Subcutaneous abdominal adipose tissue (tissue), 5 donors: ENCODE results near the gene VAPB.

Experiments
- H3K27ac ChIP-seq: one replicate; pipeline ENCODE4 v1.7.0; 2013; ENCODE audit warnings: low read depth, mild to moderate bottlenecking, inconsistent platforms, low read length, moderate library complexity
- H3K27me3 ChIP-seq, 5 donors: one replicate each; pipeline ENCODE4 v1.7.0; 2013; ENCODE audit warnings: low read length in 5 of 5, inconsistent platforms in 1 of 5; ENCODE audit not compliant: control insufficient read depth in 5 of 5, insufficient read depth in 4 of 5
- H3K36me3 ChIP-seq, 5 donors: one replicate each; pipeline ENCODE4 v1.7.0; 2013; ENCODE audit warnings: low read length in 5 of 5; ENCODE audit not compliant: control insufficient read depth in 5 of 5, insufficient read depth in 5 of 5
- H3K4me1 ChIP-seq, 5 donors: one replicate each; pipeline ENCODE4 v1.7.0; 2013; ENCODE audit warnings: low read length in 5 of 5, mild to moderate bottlenecking in 3 of 5, moderate library complexity in 1 of 5; ENCODE audit not compliant: control insufficient read depth in 5 of 5, insufficient read depth in 5 of 5
- H3K4me3 ChIP-seq, 5 donors: one replicate each; pipeline ENCODE4 v1.7.0; 2013; ENCODE audit warnings: low read length in 5 of 5, low read depth in 1 of 5
- H3K9ac ChIP-seq, 5 donors: one replicate each; pipeline ENCODE4 v1.7.0; 2013; ENCODE audit warnings: low read length in 5 of 5, mild to moderate bottlenecking in 4 of 5, moderate library complexity in 3 of 5
- H3K9me3 ChIP-seq, 5 donors: one replicate each; pipeline ENCODE4 v1.7.0; 2013; ENCODE audit warnings: low read length in 5 of 5; ENCODE audit not compliant: control insufficient read depth in 5 of 5
- donor health status: healthy.
- donor health status: healthy.
- donor health status: healthy.
- donor health status: healthy.
- donor health status: healthy.

Gene VAPB

DNA sequence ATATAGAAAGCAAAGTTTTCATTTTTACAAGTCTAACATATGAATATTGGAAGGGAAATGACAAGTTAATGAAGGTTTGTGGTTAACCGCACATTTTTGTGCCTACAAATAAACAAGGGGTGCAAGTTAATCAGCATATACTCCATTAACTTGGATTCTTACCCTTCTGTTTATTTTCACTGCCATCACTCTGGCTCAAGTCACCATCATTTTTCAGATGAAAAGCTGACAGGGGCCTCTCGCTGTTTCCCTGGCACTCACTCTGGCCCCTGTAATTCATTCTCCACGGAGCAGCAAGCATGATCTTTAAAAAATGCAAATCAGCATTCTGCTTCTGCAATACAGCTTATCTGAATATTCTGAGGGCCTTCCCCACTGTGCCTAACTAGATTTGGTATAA lies 96.4 kb downstream of the VAPB start:
- Histone ChIP-seq H3K27ac (no peak overlapping the region), H3K9me3 (peaks cover 5 to 17% (median 15%) of the 10 kb centered on the region in 5 donors), H3K36me3 (no peaks in the 10 kb centered on the region), H3K4me1 (peaks cover 0 to 9% (median 6%) of the 10 kb centered on the region in 5 donors), H3K27me3 (peaks cover 0 to 3% (median 0%) of the 10 kb centered on the region in 5 donors), H3K4me3 (no peak overlapping the region), H3K9ac (no peak overlapping the region)

DNA sequence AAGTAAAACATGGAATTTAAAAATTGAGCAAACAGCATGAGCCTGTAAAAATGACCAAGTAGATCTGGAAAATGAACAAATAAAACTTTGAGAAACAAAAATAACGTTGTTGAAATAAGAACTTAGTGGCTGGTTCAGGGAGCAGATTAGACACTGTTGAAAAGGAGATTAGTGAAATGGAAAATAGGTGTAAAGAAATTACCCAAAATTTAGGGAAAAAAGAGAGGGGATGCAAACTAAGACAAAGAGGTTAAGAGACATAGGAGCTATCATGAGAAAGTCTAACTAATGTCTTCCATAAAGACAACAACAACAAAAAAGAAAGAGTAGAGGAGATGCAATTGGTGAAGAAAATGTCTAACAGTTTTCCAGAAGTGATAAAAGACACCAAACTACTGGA lies 97.2 kb downstream of the VAPB start:
- Histone ChIP-seq H3K9me3 (peaks cover 5 to 19% (median 15%) of the 10 kb centered on the region in 5 donors), H3K27me3 (no peaks in the 10 kb centered on the region), H3K4me1 (peaks cover 0 to 8% (median 5%) of the 10 kb centered on the region in 5 donors), H3K9ac (no peak overlapping the region), H3K27ac (no peak overlapping the region), H3K4me3 (no peak overlapping the region), H3K36me3 (no peaks in the 10 kb centered on the region)

DNA sequence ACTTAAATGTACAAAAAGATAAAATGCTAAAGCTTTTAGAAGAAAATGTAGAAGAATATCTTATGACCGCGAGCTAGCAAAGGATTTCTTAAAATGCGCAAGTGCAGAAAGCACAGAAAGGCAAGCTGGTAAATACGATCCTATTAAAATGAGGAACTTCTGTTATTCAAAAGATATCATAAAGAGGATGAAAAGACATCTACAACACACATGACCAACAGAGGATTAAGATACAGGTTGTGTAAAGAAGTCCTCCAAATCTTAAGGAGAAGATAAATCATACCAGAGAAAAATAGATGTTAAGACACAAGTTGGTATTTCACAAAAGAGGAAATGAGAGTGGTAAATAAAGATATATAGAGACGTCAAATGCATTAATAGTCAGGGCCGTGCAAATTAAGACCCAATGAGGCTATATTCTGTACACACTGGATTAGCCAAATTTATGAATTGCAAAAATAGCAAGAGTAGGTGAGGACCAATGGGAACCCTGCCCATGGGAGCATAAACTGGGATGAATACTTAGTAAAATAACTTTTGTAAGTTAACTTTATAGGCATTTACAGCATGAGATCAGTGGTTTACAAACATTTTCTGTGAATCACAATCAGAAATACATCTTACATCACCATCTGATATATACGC lies 103.2 kb downstream of the VAPB start:
- no peaks in the 10 kb centered on the region for H3K36me3 ChIP-seq
- H3K9ac ChIP-seq: no peak overlapping the region
- H3K27me3 ChIP-seq: no peaks in the 10 kb centered on the region

DNA sequence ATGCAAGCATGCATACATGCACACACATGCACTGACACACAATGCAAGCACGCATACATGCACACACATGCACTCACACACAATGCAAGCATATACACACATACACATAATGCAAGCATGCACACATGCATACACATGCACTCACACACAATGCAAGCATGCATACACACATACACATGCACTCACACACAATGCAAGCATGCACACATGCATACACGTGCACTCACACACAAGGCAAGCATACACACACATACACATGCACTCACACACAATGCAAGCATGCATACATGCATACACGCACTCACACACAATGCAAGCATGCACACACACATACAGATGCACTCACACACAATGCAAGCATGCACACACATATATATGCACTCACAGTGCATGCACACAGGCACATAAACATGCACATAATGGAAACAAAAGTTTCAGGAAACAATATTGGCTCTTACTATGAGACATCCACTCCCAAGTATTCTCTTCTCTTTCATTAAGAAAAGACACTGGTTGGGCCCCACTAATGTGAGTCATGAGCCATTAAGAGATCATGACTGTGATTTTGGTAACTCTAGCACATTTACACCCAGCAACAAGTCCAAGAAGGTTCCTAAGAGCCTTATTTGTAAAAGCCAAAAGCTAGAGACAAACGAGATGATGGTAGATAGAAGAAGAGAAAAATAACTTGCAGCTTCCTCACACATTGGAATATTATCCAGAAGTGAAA lies 103.9 kb downstream of the VAPB start:
- H3K9ac ChIP-seq: no peak overlapping the region
- H3K27me3 ChIP-seq: no peaks in the 10 kb centered on the region
- no peaks in the 10 kb centered on the region for H3K4me1 ChIP-seq
- no peak overlapping the region for H3K27ac ChIP-seq
- H3K36me3 ChIP-seq: no peaks in the 10 kb centered on the region
- H3K9me3 ChIP-seq: peaks cover 0 to 6% (median 0%) of the 10 kb centered on the region in 5 donors
- H3K4me3 ChIP-seq: no peak overlapping the region

More for the DNA sequence above, 103.2 kb downstream of the VAPB start:
- H3K4me3 ChIP-seq: no peak overlapping the region
- peaks cover 0 to 6% (median 0%) of the 10 kb centered on the region in 5 donors for H3K9me3 ChIP-seq
- H3K4me1 ChIP-seq: no peaks in the 10 kb centered on the region
- H3K27ac ChIP-seq: no peak overlapping the region

DNA sequence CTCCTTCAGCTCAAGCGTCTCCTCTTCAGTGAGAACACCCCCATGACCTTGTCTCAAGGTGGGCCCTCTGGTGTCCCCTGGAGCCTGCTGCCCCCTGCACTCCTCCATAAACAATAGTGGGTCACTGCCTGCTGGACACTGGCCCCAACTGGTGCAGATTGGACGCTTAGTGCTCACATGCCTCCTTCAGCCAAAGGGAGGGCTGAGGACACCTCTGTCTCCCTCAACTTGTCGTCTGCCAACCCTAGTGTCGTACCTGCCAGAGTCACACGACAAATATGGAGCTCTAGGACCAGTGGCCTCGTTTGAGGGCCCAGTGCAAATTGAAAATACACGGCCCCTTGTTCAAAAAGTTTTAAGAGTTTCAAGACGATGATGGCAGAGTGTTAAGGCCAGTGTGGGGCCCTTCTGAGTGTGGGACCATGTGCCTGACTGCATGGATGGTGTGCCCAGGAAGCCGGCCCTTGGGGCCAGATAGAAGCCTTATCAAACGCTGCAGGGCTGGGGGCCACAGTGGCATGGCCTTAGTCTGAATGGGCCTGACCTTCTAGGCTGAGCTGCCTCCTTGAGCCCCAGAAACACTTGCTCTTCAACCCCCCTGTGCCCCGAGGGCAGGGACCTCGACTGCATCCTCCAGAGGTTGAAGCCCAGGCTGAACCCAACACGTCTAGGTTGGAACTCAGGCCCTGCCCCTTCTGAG lies 106.0 kb downstream of the VAPB start:
- Histone ChIP-seq H3K4me3 (no peak overlapping the region), H3K27ac (no peak overlapping the region), H3K27me3 (no peaks in the 10 kb centered on the region), H3K4me1 (no peaks in the 10 kb centered on the region), H3K36me3 (no peaks in the 10 kb centered on the region), H3K9me3 (peaks cover 0 to 6% (median 0%) of the 10 kb centered on the region in 5 donors), H3K9ac (no peak overlapping the region)

DNA sequence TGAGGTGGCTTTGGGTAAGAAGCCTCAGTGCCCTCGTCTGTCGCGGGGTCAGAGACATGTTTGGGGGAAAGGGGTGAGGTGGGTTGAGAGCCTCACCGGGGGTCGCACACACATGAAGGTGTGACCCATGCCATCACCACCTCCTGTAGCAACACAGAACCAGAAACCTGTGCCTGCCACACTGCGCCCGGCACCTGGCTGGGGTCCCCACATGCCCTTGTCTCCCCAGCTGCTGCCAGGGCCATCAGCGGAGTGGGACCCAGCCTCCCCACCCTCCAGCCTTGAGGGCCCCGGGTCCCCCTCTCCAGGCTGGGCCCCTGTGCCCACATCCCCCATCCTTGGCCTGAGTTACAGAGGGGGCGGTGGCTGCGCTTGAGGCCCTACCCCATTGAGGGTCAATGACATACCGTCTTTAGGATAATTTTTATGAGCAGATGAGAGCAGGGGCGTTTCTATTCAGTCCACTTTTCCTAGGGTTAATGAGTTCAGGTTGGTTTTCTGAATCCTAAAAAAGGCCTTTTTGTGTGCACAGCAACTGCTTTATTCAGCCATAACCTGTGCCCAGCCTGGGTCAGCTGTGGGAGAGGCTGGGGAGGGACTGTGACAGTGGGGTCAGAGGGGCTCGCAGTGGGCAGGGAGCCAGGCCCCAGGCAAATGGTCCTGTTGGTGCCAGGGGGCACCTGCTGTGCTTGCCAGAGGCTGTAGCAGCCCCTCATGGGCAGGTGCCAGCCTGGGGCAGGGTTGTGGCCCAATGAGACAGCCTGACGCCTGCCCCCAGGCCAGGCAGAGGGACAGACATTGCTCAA lies 106.8 kb downstream of the VAPB start:
- peaks cover 0 to 5% (median 3%) of the 10 kb centered on the region in 5 donors for H3K9me3 ChIP-seq
- H3K36me3 ChIP-seq: no peaks in the 10 kb centered on the region
- no peak overlapping the region for H3K27ac ChIP-seq
- no peak overlapping the region for H3K9ac ChIP-seq
- H3K27me3 ChIP-seq: no peaks in the 10 kb centered on the region
- H3K4me1 ChIP-seq: no peaks in the 10 kb centered on the region
- H3K4me3 ChIP-seq: no peak overlapping the region

DNA sequence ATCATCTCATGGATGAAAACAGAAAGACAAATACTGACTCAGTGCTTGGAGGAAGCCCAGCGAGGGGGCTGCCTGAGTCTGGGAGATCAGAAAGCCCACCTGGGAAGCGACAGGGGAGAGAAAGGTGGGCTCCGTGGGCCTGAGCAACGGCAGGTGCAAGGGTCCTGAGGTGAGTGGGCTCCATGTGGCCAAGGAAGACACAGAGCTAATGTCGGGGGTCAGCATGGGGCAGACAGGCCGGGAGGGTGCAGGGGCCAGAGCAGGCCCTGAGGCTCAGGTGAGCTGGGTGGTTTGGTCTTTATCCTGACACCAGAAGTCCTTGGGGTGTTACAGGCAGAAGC lies 107.4 kb downstream of the VAPB start:
- H3K27me3 ChIP-seq: no peaks in the 10 kb centered on the region
- peaks cover 0 to 10% (median 6%) of the 10 kb centered on the region in 5 donors for H3K9me3 ChIP-seq
- H3K4me1 ChIP-seq: no peaks in the 10 kb centered on the region
- no peak overlapping the region for H3K4me3 ChIP-seq
- no peaks in the 10 kb centered on the region for H3K36me3 ChIP-seq
- H3K27ac ChIP-seq: no peak overlapping the region
- no peak overlapping the region for H3K9ac ChIP-seq

DNA sequence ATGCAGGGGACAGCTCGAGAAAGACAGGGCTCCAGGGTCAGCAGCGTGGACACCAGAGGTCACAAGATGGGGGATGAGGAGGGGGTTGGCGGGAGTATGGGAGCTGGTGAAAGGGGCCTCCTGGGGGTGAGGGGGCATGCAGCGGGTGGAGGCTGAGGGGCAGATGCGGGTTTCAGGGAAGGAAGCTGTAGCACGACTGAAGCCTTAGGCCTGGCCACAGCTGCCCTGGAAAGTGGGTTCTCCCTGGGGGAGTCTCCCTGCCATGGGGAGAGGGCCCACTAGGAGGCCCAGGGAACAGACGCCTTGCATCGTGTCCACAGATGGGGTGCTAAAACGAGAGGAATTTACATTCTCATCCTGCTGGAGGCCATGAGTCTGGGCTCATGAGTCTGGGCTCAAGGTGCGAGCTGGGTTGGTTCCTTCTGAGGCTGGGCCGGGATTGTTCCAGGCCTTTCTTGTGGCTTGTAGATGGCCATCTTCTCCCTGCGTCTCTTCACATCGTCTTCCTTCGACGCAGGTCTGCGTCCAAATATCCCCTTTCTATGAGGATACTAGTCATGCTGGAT lies 108.1 kb downstream of the VAPB start:
- no peak overlapping the region for H3K9ac ChIP-seq
- no peak overlapping the region for H3K27ac ChIP-seq
- no peak overlapping the region for H3K4me3 ChIP-seq
- no peaks in the 10 kb centered on the region for H3K27me3 ChIP-seq
- H3K36me3 ChIP-seq: no peaks in the 10 kb centered on the region
- peaks cover 0 to 16% (median 9%) of the 10 kb centered on the region in 5 donors for H3K9me3 ChIP-seq
- H3K4me1 ChIP-seq: no peaks in the 10 kb centered on the region

DNA sequence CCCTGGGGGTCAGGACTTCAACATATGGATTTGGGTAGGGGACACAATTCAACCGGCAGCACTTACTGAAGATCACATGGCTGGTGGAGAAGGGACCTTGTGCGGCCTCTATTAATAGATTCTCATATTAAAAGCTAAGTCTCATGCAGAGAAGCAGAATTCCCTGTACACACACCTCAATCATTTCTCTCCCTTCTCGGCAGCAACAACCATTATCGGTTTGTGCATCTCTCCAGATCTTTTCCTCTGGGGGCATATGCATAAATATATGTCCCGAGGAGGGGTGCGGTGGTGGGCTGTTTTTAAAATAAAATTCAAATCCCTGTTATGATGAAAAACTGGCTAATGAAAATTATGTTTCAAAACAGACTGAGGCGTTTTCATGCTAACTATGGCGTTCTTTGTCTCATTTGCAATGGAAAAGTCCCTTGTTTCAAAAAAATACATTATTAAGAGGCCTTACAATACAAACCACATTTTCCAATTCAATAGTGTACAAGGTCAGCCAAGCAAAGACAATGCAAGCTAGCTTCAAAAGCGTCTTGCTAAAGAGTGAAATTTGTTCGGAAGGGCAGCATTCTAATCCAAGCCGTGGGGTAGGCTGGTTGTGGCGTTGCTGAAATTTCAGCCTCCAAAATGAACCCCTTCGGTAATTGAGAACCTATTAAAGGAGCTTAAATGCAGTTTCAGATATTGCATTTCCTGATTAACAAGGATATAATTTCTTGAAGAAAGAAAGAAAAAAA lies 108.9 kb downstream of the VAPB start:
- Histone ChIP-seq H3K27ac (no peak overlapping the region), H3K36me3 (no peaks in the 10 kb centered on the region), H3K9me3 (peaks cover 0 to 16% (median 9%) of the 10 kb centered on the region in 5 donors), H3K9ac (no peak overlapping the region), H3K4me3 (no peak overlapping the region), H3K4me1 (no peaks in the 10 kb centered on the region), H3K27me3 (no peaks in the 10 kb centered on the region)
